Measurements from ENCODE around the gene PRLHR.

PRLHR gene

DNA sequence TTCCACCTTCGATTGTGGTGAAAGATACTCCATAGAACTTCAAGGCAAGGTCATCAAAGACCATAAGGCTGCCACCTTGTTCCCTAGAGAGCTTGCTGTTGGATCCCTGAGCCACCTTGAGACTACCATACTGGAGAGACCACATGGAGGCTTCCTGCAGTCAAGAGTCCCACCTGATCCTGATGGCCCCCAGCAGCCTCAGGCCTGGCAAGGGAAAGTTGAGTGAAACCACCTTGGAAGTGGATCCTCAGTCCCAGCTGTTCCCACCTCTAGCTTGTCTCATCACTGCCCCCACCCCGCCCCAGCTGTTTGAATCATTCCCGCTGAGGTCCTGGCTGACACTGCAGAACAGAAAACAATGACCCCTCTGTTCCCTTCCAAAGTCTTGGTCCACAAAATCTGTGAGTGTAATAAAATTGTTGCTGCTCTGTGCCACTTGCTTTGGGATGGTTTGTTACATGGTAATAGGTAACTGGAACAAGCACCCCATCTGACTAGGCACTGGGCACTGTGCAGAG lies 32.0 kb downstream of the PRLHR start:
- DNase-seq (ENCODE audit: low spot score), result no peak

DNA sequence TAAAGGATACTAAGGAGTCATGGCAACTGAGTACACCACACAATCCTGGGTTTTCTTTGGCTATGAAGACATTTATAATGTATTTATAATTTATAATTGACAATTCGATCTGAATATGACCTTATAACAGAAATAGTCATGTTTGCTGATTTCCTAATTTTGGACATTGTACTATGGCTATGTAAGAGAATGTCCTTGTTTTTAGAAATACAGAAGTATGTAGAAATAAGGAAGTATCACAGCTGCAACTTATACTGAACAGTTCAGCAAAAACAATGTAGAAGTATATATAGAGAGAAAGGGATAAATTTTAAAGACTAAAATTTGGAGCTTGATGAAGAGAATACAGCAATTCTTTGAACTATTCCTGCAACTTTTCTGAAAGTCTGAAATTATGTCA lies 32.6 kb downstream of the PRLHR start:
- no peak for DNase-seq (ENCODE audit: low spot score)

DNA sequence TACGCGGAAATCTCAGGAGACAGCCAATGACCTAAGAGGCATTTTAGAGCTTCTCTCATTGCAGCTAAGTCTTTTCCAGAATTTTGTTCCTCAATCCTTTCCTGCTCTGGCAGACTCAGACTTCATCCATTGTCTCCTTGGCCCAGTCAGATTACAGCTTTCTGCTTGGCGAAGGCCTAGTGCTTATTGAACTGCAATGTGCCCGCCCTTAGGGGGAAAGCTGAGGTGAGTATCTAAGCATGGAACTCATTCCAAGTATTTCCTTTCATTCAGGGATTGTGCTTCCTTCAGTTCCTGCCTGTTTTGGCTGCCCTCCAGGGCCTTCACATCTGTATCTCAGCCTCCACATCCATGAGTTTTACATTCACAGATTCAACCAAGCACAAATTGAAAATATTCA lies 37.5 kb downstream of the PRLHR start:
- DNase-seq (ENCODE audit: low spot score), result peak; percentile 48

DNA sequence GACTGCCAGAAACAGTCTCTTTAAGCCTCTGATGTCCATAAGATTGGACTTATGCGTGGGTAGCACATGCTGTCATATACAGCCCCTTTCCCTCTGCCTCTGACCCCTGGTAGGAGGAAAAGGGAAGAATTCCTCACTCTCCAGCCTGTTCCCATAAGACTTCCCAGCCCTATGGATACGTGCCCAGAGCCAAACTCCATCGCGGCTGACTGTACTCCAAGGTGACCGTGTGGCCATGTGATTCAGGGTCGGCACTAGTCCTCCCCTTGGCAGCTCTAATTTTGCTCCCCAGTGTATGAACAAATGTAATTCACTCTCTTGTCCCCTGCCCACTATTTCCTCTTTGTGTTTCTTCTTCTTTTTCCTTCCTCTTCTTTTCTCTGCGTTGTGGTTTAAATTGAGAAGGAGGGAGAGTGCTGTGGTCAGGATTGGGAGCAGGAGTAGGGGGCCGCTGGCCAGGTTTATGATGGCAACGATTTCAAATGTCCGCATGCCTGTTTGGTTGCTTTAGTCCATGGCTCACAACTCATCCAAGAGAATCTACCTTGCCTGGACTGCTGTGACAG lies 43.8 kb downstream of the PRLHR start:
- DNase-seq (ENCODE audit: low spot score), result no peak

DNA sequence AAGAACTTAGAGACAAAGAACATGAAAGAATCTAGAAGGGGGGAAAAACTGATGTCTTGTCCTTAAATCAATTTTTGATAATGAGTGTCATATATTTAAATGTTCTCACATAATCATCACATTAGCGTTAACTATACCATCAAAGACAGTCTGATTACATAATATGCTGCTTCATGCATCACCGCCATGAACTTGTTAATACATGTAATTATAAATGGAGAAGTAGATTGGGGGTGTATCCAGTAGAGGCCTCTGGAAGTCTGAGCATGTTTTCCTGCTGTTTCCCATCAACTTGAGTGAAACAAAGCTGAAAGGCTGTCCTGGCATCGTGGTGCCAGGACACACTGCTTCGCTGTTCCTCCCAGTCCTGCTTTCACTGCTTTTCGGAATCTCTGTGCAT lies 48.2 kb downstream of the PRLHR start:
- DNase-seq (ENCODE audit: low spot score), result no peak

DNA sequence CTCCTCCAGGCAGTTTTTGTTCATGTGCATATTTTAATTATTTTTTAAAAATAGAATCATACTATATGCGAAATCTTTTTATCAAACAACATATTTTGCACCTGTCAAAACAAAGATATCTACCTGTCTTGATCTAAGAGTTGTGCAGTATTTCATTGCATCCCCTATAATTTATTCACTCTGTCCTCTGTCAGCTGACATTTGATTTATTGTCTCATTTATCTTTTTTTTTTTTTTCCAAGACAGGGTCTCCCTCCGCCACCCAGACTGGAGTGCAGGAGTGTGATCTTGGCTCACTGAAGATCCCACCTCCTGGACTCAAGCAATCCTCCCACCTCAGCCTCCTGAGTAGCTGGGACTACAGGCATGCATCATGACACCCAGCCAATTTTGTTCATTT lies 49.0 kb downstream of the PRLHR start:
- DNase-seq (ENCODE audit: low spot score), result no peak

DNA sequence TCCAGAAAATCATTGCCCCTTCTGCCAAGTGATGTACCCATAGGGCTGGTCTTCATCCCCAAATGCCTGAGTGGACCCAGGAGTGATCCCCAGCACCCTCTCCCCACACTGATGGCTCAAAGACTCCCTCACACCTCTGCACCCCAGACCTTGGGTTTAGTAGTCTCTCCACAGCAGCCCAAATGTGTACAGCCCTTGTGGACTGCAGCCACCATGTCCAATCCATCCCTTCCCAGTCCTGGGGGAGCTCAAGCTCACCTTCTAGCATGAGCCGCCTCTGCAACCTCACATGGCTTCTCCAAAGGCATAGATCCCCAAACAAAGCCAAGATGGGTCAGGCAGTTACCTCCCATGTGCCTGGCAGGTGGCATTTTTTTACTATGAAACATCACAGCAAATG lies 50.1 kb downstream of the PRLHR start:
- no peak for DNase-seq (ENCODE audit: low spot score)

DNA sequence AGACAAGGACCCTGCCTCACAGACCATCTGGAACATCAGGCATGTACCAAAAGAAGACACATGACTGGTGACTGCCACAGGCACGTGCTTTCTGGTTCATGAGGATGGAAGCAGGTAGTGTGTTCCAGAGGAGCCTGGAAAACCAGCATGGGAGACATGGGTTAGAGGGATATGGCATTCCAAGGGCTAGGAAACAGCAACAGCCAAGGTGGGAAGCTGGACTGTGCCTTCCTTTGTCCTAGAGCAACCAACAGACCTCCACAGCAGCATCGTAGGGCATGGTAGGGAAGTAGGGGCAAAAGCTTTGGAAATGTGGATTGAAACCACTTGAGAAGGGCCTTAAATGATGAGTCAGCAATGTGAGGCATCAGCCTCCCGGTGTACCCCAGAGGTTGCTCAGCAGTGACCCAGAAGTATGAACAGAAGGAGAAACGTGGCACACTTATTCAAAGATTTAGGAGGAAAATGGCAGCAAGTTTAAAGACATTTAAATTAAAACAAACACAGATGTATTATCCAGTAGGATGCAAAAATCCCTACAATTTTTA lies 51.0 kb downstream of the PRLHR start:
- DNase-seq (ENCODE audit: low spot score), result no peak

DNA sequence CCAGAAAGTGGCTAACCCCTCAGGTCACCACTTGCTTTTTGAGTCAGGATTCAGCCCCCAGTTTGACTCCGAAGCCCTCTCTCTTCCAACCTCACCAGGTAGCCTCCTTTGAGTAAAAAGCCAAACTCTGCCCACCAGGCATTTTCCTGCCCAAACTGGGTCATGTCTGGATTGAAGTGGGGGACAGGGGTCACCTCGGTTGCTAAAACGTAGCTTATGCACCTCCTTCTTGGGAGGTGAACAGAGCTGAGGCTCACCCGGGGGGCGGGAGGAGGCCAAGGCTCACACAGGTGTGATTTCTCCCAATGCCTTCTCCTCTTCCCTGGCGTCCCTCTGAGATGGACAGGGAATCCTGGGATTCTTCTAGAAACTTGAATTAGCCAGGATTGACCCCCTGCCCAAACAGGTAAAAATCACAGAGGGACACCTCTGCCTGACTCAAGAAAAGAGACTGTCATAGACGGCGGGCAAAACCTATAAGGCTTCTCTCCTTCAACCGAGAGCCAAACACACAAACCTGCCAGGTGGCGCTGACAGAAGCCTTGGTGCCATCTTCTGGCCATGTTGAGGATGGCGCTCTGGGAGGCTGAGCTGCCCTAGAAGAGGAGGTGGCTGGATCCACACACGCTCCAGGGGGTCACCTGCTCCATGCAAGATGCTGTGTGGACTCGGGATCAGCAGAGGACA lies 51.6 kb downstream of the PRLHR start:
- peak; percentile 16 for DNase-seq (ENCODE audit: low spot score)

DNA sequence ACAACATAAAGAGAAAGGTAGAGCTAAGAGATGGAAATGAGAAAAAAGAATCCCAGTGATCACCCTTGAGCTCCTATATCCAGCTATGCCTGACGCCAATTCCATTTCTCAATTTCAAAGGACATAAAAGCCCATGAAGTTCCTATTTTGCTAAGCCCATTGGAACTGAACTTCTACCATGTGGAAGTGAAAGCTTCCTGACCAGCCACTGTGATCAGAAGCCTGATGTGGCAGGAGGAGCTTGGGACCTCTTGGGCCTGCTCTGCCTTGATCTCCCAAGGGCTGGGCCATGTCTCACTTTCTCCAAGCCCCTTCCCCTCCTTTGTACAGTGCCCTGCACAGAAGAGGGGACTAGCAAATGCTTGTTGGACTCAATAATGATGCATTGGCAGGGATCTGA lies 52.7 kb downstream of the PRLHR start:
- DNase-seq (ENCODE audit: low spot score), result no peak

DNA sequence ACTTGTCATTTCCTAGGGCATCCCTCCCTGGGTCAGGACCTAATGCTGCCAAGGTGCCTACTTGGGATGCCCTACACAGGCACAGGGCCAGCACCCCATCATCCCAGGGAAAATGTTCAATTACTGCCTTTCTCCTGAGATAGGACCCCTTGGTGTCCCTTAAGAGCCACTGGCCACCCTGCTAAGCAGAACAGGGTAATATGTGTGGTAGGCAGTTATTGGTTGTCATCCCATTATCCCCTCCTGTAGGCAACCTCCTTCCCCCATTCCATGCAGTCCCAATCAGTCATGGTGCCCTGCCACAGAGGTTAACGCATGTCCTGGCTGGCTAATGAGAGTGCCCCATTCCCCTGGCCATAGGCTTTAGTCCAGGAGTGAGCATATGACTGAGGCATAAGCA lies 53.2 kb downstream of the PRLHR start:
- DNase-seq (ENCODE audit: low spot score), result no peak

DNA sequence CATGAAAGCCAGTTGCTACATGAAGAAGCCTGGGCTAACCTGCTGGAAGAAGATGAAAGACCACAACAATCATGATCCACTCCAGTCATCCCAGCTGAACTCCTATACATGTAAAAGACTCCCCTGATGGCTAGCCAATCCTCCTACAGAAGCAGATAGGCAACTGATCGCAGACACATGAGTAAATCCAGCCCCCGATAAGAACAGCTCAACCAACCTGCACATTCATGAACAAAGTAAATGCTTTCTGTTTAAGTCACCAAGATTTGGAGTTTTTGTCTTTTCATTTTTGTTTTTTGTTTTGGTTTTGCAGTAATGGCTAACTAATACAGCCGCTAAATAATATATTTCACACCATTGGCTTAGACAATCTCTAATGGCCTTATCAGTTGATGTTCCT lies 53.7 kb downstream of the PRLHR start:
- no peak for DNase-seq (ENCODE audit: low spot score)
